DOHH2 (cell line): ENCODE results near the gene KRTAP3-1.
"Not testable (repeated sequence)": the region's sequence is repeated elsewhere in the genome, so short reads cannot be mapped to it uniquely, and the experiment has no call there.

Experiments used
- H3F3A ChIP-seq: fragments of 200-600 bp; sonication (generic), shearing (Covaris generic); 2 replicates; pipeline ENCODE4 v1.6.0; 2016; ENCODE audit warnings: antibody characterized with exemption, mild to moderate bottlenecking; ENCODE audit not compliant: control insufficient read depth, insufficient read depth
- H3K27ac ChIP-seq: fragments of 200-600 bp; sonication (generic); 2 replicates; pipeline ENCODE4 v1.5.1; 2014; ENCODE audit warnings: low read depth, mild to moderate bottlenecking, low read length, moderate library complexity
- H3K27me3 ChIP-seq: fragments of 200-600 bp; sonication (generic); 2 replicates; pipeline ENCODE4 v1.6.1; 2014; ENCODE audit warnings: mild to moderate bottlenecking, low read length, mixed read lengths; ENCODE audit not compliant: control insufficient read depth
- H3K36me3 ChIP-seq: fragments of 200-600 bp; sonication (generic); 2 replicates; pipeline ENCODE4 v1.6.1; 2014; ENCODE audit warnings: mild to moderate bottlenecking, low read length, moderate library complexity, mixed read lengths; ENCODE audit not compliant: control insufficient read depth
- H3K4me1 ChIP-seq: fragments of 200-600 bp; sonication (generic); 2 replicates; pipeline ENCODE4 v1.6.1; 2014; ENCODE audit warnings: mild to moderate bottlenecking, low read length, mixed read lengths; ENCODE audit not compliant: control insufficient read depth
- H3K4me2 ChIP-seq: fragments of 200-600 bp; sonication (generic); 2 replicates; pipeline ENCODE4 v1.6.0; 2014; ENCODE audit warnings: mild to moderate bottlenecking, low read length, moderate library complexity
- H3K4me3 ChIP-seq: fragments of 200-600 bp; sonication (generic); 2 replicates; pipeline ENCODE4 v1.5.1; 2014; ENCODE audit warnings: mild to moderate bottlenecking, low read length, mixed read lengths
- H3K79me2 ChIP-seq: fragments of 200-600 bp; sonication (generic); 2 replicates; pipeline ENCODE4 v1.6.1; 2014; ENCODE audit warnings: mild to moderate bottlenecking, low read length, mixed read lengths; ENCODE audit not compliant: control insufficient read depth
- H3K9me2 ChIP-seq: fragments of 200-600 bp; sonication (generic); replicated peaks from 2 replicates; pipeline ENCODE4 v1.6.1; 2014; ENCODE audit warnings: mild to moderate bottlenecking, low read length, mixed read lengths; ENCODE audit not compliant: control insufficient read depth
- H3K9me3 ChIP-seq: fragments of 200-600 bp; sonication (generic); 2 replicates; pipeline ENCODE4 v1.6.1; 2014; ENCODE audit warnings: antibody characterized with exemption, low read length, mixed read lengths; ENCODE audit not compliant: control insufficient read depth, insufficient read depth
- H4K20me1 ChIP-seq: fragments of 200-600 bp; sonication (generic); 2 replicates; pipeline ENCODE4 v1.6.0; 2014; ENCODE audit warnings: low read depth, mild to moderate bottlenecking, antibody characterized with exemption, low read length, moderate library complexity; ENCODE audit not compliant: control insufficient read depth, insufficient read depth
- CTCF ChIP-seq: fragments of 200-600 bp; sonication (generic); IDR thresholded peaks from one replicate; pipeline ENCODE4 v1.5.1; 2014; ENCODE audit warnings: antibody characterized with exemption, mild to moderate bottlenecking, low read depth, low read length; ENCODE audit not compliant: poor library complexity, severe bottlenecking
- EZH2phosphoT487 ChIP-seq: fragments of 200-600 bp; sonication (generic); IDR thresholded peaks from 2 replicates; pipeline ENCODE4 v1.6.1; 2017; ENCODE audit warnings: borderline replicate concordance, mild to moderate bottlenecking, antibody characterized with exemption, low read length, moderate library complexity, mixed read lengths

The KRTAP3-1 gene

DNA sequence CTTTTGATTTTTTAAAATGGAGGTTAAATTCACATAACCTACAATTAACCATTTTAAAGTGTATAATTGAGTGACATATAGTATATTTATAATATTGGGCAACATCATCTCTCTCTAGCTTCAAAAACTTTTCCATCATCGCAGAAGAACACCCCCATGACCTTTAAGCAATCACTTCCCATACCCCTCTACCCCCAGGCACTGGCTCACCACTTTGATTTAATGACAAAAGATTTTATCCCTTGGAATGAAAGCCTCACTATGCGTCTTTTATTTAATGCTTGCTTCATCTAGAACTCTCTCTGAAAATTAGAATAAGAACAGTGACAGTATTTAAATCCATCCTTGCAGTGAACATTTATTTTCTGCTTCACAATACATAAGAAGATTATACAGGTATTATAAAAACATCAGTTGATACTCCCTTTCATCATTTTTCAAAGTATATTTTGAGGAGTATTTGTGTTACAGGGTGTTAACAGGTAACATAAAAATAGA is 29.0 kb upstream of the KRTAP3-1 start:
- Histone ChIP-seq H3F3A (no peaks in the 10 kb centered on the region), H3K9me3 (no peaks in the 10 kb centered on the region), H3K4me1 (no peaks in the 10 kb centered on the region), H3K4me2 (no peak overlapping the region), H3K27me3 (peaks cover 7% of the 10 kb centered on the region), H3K9me2 (no peaks in the 10 kb centered on the region), H3K79me2 (no peaks in the 10 kb centered on the region), H3K36me3 (no peaks in the 10 kb centered on the region), H3K4me3 (no peak overlapping the region), H3K27ac (no peak overlapping the region), H4K20me1 (no peaks in the 10 kb centered on the region)
- TF ChIP-seq EZH2phosphoT487 (no peak), CTCF (no peak)

- not testable (repeated sequence) for H3F3A ChIP-seq, H3K27ac ChIP-seq, H3K27me3 ChIP-seq, H4K20me1 ChIP-seq, H3K4me1 ChIP-seq, H3K79me2 ChIP-seq, H3K9me2 ChIP-seq, H3K4me3 ChIP-seq, H3K9me3 ChIP-seq, H3K36me3 ChIP-seq, H3K4me2 ChIP-seq
Measured at GRCh38 chr17:41034346-41034935, 25.5 kb upstream of the KRTAP3-1 start, which contains the start of gene KRTAP1-3. TSS of gene KRTAP1-3 (minus strand) at chr17:41034874. CDS start at chr17:41034821, 53 bp downstream.

GRCh38 chr17:41029633-41030245 is 20.8 kb upstream of the KRTAP3-1 start, which contains the start of gene KRTAP1-4:
TSS of gene KRTAP1-4 (minus strand) at chr17:41030195. CDS start at chr17:41030078, 117 bp downstream.
- H3K79me2 ChIP-seq: no peaks in the 10 kb centered on the region
- H3K27ac ChIP-seq: no peak within 1 kb of the TSS
- no peaks in the 10 kb centered on the region for H3K9me3 ChIP-seq
- H3K4me3 ChIP-seq: no peak within 1 kb of the TSS
- no peaks in the 10 kb centered on the region for H3K27me3 ChIP-seq
- H3K9me2 ChIP-seq: no peaks in the 10 kb centered on the region
- no peak within 1 kb of the TSS for H3K4me2 ChIP-seq
- no peaks in the 10 kb centered on the region for H3K36me3 ChIP-seq
- H3K4me1 ChIP-seq: no peaks in the 10 kb centered on the region
- no peaks in the 10 kb centered on the region for H3F3A ChIP-seq
- no peaks in the 10 kb centered on the region for H4K20me1 ChIP-seq
- TF ChIP-seq CTCF: no peak
- TF ChIP-seq EZH2phosphoT487: no peak
